CD4-positive, alpha-beta T cell (primary cell): ENCODE results near the gene KIF26B. TPM values are rescaled to one million over a fixed set of nuclear protein-coding genes. Genes with fewer than 3 reads are reported as not detected.

Experiments
- ATAC-seq: fragments of 200-7000 bp; cut with Tn5 transposase; one replicate; pipeline ENCODE4 v1.10.0; 2022; ENCODE audit warnings: mild to moderate bottlenecking; ENCODE audit not compliant: poor library complexity
- CTCF ChIA-PET: fragments of 350-600 bp; sonication (Branson Sonifier 250); formaldehyde crosslinking; loops from one replicate; lab custom pipeline; 2021; ENCODE audit warnings: antibody characterized with exemption, inconsistent platforms; lab: Charles Lee
- POLR2A ChIA-PET: fragments of 350-600 bp; sonication (Branson Sonifier 250); formaldehyde crosslinking; loops from one replicate; lab custom pipeline; 2021; ENCODE audit warnings: antibody characterized with exemption, inconsistent platforms; lab: Charles Lee
- DNase-seq, 14 experiments: peaks; one replicate each; pipeline ENCODE4 v3.0.0-alpha.2; 2013 to 2020; ENCODE audit warnings: mixed read lengths in 2 of 14
- H3K27ac ChIP-seq, 2 donors: one replicate each; pipeline versions ENCODE4 v1.5.1 to v1.7.0; 2013; ENCODE audit warnings: low read length in 2 of 2, low read depth in 1 of 2, mild to moderate bottlenecking in 1 of 2
- H3K27me3 ChIP-seq, 2 experiments: 1 replicate in 1 of 2; 2 replicates in 1 of 2; pipeline versions ENCODE4 v1.6.1 to v1.7.0; 2013; ENCODE audit warnings: low read length in 2 of 2, control low read depth in 1 of 2, mild to moderate bottlenecking in 1 of 2, moderate library complexity in 1 of 2; ENCODE audit not compliant: insufficient read depth in 2 of 2, control insufficient read depth in 1 of 2
- H3K36me3 ChIP-seq: one replicate; pipeline ENCODE4 v1.6.1; 2013; ENCODE audit warnings: low read length, control low read depth; ENCODE audit not compliant: insufficient read depth
- H3K4me1 ChIP-seq: one replicate; pipeline ENCODE4 v1.6.1; 2013; ENCODE audit warnings: low read length, control low read depth; ENCODE audit not compliant: insufficient read depth
- H3K4me3 ChIP-seq: one replicate; pipeline ENCODE4 v1.5.1; 2013; ENCODE audit warnings: mild to moderate bottlenecking, low read length, moderate library complexity
- H3K9me3 ChIP-seq, 2 experiments: 1 replicate in 1 of 2; 2 replicates in 1 of 2; pipeline versions ENCODE4 v1.6.1 to v1.7.0; 2013; ENCODE audit warnings: low read length in 2 of 2, mild to moderate bottlenecking in 2 of 2, control low read depth in 1 of 2, moderate library complexity in 1 of 2; ENCODE audit not compliant: control insufficient read depth in 1 of 2, insufficient read depth in 1 of 2
- H3K27ac Mint-ChIP-seq: one replicate; pipeline ENCODE4 v1.8.0; 2020; ENCODE audit warnings: mixed read lengths
- H3K27me3 Mint-ChIP-seq: one replicate; pipeline ENCODE4 v1.8.0; 2021; ENCODE audit warnings: mixed read lengths
- H3K36me3 Mint-ChIP-seq: one replicate; pipeline ENCODE4 v1.8.0; 2021; ENCODE audit warnings: low read depth, mixed read lengths
- H3K4me1 Mint-ChIP-seq: one replicate; pipeline ENCODE4 v1.8.0; 2021; ENCODE audit warnings: low read depth, mixed read lengths
- H3K4me3 Mint-ChIP-seq: one replicate; pipeline ENCODE4 v1.8.0; 2020; ENCODE audit warnings: mild to moderate bottlenecking, mixed read lengths
- H3K9me3 Mint-ChIP-seq: one replicate; pipeline ENCODE4 v1.8.0; 2020; ENCODE audit warnings: mixed read lengths
- intact Hi-C, 2 experiments: fragments of 100-400 bp; cut with DNase I in 1 of 2; cut with micrococcal nuclease in 1 of 2; formaldehyde crosslinking; loops; one replicate each; pipeline versions ENCODE4 v1.15.1 to v1.9.0; 2023 to 2025; cut with DNase I, micrococcal nuclease
- total RNA-seq, 174 experiments: library from RNA in 2 of 174; stranded (reverse) in 2 of 174; gene quantifications; one replicate each; pipeline ENCODE4 v1.2.3 and lab custom pipeline; 2021 to 2026
- TF ChIP-seq, protein P1 (sequence below): fragments of 200-600 bp; IDR thresholded peaks from one replicate; pipeline ENCODE4 v1.8.0; 2022; ENCODE audit warnings: antibody characterized with exemption, mild to moderate bottlenecking

Gene KIF26B
- total RNA-seq, 2 experiments from 2014 or later: 0.03 TPM; not detected in 1

DNA sequence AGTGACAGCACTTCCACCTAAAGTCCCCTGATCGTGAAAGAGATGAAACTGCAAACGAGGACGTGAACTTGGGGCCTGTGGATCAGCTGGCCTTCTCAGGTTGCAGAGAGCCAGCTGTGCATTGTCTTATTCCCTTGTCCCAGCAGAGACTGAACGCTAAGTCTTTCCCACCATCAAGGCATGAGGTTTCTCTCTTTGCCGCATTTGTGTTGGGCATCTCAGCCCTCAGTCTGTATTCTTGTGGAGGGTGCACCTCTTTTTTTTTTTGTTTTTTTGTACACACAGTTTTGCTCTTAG, 71.4 kb downstream of the KIF26B start:
- no peak overlapping the region for H3K27ac Mint-ChIP-seq
- CTCF ChIA-PET: no interaction called here

DNA sequence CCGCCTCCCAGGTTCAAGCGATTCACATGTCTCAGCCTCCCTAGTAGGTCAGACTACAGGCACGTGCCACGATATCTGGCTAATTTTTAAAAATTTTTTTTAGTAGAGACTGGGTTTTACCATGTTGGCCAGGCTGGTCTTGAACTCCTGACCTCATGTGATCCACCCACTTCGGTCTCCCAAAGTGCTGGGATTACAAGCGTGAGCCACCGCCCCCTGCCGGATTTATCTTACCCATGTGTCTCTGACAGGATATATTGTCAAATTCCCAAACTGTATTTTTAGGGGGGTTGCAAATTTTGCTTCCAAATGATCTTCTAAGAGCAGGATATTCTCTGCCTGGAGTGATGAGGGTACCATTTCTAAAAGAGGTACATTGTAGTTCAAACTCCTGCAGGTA, 74.3 kb downstream of the KIF26B start:
- Histone ChIP-seq H3K4me3 (no peak overlapping the region), H3K27me3 (peaks cover 0 to 2% of the 10 kb centered on the region in 2 experiments), H3K36me3 (no peaks in the 10 kb centered on the region), H3K4me1 (no peaks in the 10 kb centered on the region), H3K27ac (no peak overlapping the region), H3K9me3 (no peaks in the 10 kb centered on the region)
- peaks cover 4% of the 10 kb centered on the region for H3K27me3 Mint-ChIP-seq
- DNase-seq (no peak), ATAC-seq (no peak)
- intact Hi-C loops: no loop called here
- ChIA-PET POLR2A (no interaction called here), CTCF (no interaction called here)
- TF ChIP-seq, protein P1, sequence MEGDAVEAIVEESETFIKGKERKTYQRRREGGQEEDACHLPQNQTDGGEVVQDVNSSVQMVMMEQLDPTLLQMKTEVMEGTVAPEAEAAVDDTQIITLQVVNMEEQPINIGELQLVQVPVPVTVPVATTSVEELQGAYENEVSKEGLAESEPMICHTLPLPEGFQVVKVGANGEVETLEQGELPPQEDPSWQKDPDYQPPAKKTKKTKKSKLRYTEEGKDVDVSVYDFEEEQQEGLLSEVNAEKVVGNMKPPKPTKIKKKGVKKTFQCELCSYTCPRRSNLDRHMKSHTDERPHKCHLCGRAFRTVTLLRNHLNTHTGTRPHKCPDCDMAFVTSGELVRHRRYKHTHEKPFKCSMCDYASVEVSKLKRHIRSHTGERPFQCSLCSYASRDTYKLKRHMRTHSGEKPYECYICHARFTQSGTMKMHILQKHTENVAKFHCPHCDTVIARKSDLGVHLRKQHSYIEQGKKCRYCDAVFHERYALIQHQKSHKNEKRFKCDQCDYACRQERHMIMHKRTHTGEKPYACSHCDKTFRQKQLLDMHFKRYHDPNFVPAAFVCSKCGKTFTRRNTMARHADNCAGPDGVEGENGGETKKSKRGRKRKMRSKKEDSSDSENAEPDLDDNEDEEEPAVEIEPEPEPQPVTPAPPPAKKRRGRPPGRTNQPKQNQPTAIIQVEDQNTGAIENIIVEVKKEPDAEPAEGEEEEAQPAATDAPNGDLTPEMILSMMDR: no peak
- no peak overlapping the region for H3K27ac Mint-ChIP-seq
- no peak overlapping the region for H3K4me3 Mint-ChIP-seq
- no peaks in the 10 kb centered on the region for H3K36me3 Mint-ChIP-seq
- H3K4me1 Mint-ChIP-seq: no peaks in the 10 kb centered on the region
- no peaks in the 10 kb centered on the region for H3K9me3 Mint-ChIP-seq

More for the DNA sequence above, 71.4 kb downstream of the KIF26B start:
- H3K27ac ChIP-seq: no peak overlapping the region
- POLR2A ChIA-PET: no interaction called here
- H3K36me3 ChIP-seq: no peaks in the 10 kb centered on the region
- Mint-ChIP-seq H3K4me1 (no peaks in the 10 kb centered on the region), H3K36me3 (no peaks in the 10 kb centered on the region), H3K9me3 (no peaks in the 10 kb centered on the region), H3K4me3 (no peak overlapping the region), H3K27me3 (peaks cover 4% of the 10 kb centered on the region)
- peaks cover 0 to 2% of the 10 kb centered on the region in 2 experiments for H3K27me3 ChIP-seq
- intact Hi-C loops: no loop called here
- H3K9me3 ChIP-seq: no peaks in the 10 kb centered on the region
- TF ChIP-seq, protein P1: no peak
- DNase-seq (no peak), ATAC-seq (no peak)
- no peak overlapping the region for H3K4me3 ChIP-seq
- H3K4me1 ChIP-seq: no peaks in the 10 kb centered on the region

DNA sequence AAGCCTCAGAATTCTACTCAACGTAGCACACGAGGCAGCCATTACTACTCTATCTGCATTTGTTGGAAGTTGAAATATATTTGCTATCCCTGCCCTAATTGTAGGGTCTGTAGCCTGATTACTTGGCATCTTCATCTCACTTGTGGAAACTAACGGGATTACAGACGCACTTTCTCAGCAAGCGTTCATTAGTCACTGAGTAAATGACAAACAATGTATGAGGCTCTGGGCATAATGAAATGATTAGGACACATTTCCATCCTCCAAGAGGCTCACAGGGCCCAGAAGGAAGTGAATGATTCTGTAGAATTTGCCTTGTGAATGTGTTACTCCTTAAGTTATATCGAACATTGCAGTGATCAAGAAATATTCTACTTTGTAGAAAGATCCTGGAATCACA, 78.1 kb downstream of the KIF26B start:
- Histone ChIP-seq H3K4me3 (no peak overlapping the region), H3K36me3 (no peaks in the 10 kb centered on the region), H3K4me1 (no peaks in the 10 kb centered on the region), H3K27ac (no peak overlapping the region), H3K27me3 (no peaks in the 10 kb centered on the region), H3K9me3 (no peaks in the 10 kb centered on the region)
- H3K36me3 Mint-ChIP-seq: no peaks in the 10 kb centered on the region
- DNase-seq (no peak), ATAC-seq (no peak)
- ChIA-PET CTCF (no interaction called here), POLR2A (no interaction called here)
- intact Hi-C loops: no loop called here
- H3K27ac Mint-ChIP-seq: no peak overlapping the region
- no peak overlapping the region for H3K4me3 Mint-ChIP-seq
- H3K4me1 Mint-ChIP-seq: no peaks in the 10 kb centered on the region
- H3K27me3 Mint-ChIP-seq: peaks cover 4% of the 10 kb centered on the region
- TF ChIP-seq, protein P1: no peak
- H3K9me3 Mint-ChIP-seq: no peaks in the 10 kb centered on the region
